Tibial nerve (tissue), 4 donors: ENCODE measurements around the gene CASZ1.

Experiments
- EP300 ChIP-seq, 2 donors: sonication (generic); formaldehyde crosslinking; IDR thresholded peaks; one replicate each; pipeline ENCODE4 v1.6.1; 2017; ENCODE audit warnings: antibody characterized with exemption in 2 of 2, mild to moderate bottlenecking in 1 of 2
- POLR2A ChIP-seq, 2 donors: fragments of 450-650 bp; IDR thresholded peaks; one replicate each; pipeline ENCODE4 v1.6.1; 2017; ENCODE audit warnings: antibody characterized with exemption in 2 of 2, mild to moderate bottlenecking in 2 of 2, moderate library complexity in 2 of 2
- TF ChIP-seq, protein P1 (sequence below), 5 experiments: fragments of 200-600 bp in 3 of 5; fragments of 450-650 bp in 2 of 5; sonication (generic) in 3 of 5; IDR thresholded peaks; one replicate each; pipeline ENCODE4 v1.5.1; 2016 to 2019; ENCODE audit warnings: antibody characterized with exemption in 5 of 5, mild to moderate bottlenecking in 3 of 5, moderate library complexity in 2 of 5

DNA sequence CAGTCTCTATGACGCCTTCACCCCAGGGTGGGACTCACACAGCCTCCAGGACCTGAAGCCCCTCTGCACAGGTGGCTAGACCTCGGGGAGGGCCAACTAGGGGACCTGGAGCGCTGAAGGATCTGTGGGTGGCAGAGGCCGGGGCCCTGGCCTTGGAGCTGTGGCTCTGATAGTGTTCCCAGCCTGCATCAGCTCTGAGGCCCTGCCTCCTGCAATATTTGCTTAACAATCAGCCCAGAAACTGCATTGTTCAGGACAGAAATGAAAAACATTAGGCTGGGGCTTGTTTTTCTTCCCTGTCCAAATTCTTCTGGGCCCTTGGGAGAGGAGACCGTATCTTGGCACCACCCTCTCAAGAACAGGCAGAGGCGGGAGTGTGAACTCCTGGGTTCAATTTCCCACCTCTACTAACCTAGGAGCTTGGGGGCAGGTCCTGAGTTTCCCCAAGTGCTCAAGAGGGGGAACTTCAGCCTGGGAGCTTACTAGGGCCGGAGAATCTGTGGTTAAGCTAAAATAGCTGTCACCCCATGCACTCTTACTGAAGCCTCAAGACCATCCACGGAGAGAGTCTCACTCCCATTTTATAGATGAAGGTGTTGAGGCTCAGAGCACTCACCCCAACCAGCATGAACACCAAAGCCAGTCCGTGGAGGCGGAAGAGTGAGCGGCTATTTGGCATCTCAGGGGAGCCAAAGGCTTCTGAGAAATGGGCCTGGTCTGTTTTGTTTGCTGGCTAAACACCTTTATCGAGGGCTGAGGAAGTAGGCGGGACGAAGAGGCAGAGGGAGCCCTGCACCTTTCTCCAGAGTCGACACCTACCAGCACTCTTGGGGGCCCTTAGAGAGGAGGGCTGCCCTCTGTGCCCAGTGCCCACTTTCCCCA is 18.8 kb upstream of the CASZ1 start:
- TF ChIP-seq POLR2A (IDR thresholded peaks at IDR 0.05), result no peak
- TF ChIP-seq, protein P1, sequence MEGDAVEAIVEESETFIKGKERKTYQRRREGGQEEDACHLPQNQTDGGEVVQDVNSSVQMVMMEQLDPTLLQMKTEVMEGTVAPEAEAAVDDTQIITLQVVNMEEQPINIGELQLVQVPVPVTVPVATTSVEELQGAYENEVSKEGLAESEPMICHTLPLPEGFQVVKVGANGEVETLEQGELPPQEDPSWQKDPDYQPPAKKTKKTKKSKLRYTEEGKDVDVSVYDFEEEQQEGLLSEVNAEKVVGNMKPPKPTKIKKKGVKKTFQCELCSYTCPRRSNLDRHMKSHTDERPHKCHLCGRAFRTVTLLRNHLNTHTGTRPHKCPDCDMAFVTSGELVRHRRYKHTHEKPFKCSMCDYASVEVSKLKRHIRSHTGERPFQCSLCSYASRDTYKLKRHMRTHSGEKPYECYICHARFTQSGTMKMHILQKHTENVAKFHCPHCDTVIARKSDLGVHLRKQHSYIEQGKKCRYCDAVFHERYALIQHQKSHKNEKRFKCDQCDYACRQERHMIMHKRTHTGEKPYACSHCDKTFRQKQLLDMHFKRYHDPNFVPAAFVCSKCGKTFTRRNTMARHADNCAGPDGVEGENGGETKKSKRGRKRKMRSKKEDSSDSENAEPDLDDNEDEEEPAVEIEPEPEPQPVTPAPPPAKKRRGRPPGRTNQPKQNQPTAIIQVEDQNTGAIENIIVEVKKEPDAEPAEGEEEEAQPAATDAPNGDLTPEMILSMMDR (IDR thresholded peaks at IDR 0.05), result no peak
- TF ChIP-seq EP300 (IDR thresholded peaks at IDR 0.05), result no peak
